Measurements from ENCODE around the gene TCEA2. TPM values are rescaled to one million over a fixed set of nuclear protein-coding genes. Genes with fewer than 3 reads are reported as not detected.

TCEA2 gene
- polyA plus RNA-seq, 3 donors, result 15.7 to 24.3 (median 16.0) TPM

DNA sequence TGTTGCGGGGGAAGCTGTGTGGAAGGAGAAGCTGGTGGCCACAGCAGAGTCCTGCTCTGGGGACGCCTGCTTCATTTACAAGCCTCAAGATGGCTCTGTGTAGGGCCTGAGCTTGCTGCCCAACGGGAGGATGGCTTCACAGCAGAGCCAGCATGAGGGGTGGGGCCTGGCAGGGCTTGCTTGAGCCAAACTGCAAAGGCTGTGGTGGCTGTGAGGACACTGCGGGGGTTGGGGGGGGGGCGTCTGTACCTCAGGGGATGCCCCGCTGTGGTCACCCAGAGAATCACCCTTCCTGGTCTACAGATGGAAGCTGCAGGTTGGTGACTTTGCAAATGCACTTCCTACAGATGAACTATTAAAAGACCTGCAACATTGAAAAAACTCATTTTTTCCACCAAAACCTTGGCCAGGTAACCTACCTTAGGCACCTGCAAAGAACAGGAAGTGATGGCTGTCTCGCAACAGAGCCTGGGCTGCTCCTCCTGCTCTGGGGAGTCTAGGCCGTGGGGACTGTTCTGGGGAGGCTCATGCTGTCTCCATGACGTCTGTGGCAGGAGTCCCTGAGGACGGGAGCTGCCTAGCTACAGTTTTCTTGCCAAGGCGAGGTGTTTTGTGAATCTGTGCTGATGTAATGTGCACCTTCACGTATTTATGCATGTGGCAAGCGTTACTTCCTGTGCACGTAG lies 37.0 kb downstream of the TCEA2 start:
- H3K4me3 Mint-ChIP-seq, result no peak overlapping the region
- WGBS (ENCODE audit: insufficient coverage), result 78% methylated on average over 7 of the region's 14 CpGs
- no peak for DNase-seq
- H3K4me1 Mint-ChIP-seq, result peaks cover 6% of the 10 kb centered on the region
- TF ChIP-seq CTCF (IDR thresholded peaks at IDR 0.05), result no peak
- H2AFZ ChIP-seq (ENCODE audit: insufficient read depth, low read depth, low read length, poor library complexity, severe bottlenecking), result no peak overlapping the region
- H3K4me1 ChIP-seq (ENCODE audit: control insufficient read depth in 1 of 2, insufficient read depth in 2 of 2, low read length in 2 of 2), result peaks cover 4 to 7% of the 10 kb centered on the region in 2 donors
- peaks cover 45 to 53% of the 10 kb centered on the region in 2 donors for H3K36me3 Mint-ChIP-seq
- H3K27me3 Mint-ChIP-seq (ENCODE audit: low read depth in 3 of 3), result peaks cover 30 to 37% (median 33%) of the 10 kb centered on the region in 3 donors
- no peak overlapping the region for H3K4me3 ChIP-seq (replicated peaks in 1 of 3; ENCODE audit: low read depth in 2 of 3, low read length in 3 of 3)
- no peak overlapping the region for H3K27ac Mint-ChIP-seq
- no peak overlapping the region for H3K9ac ChIP-seq (ENCODE audit: insufficient read depth, low read length, poor library complexity, severe bottlenecking)
- no peaks in the 10 kb centered on the region for H3K79me2 ChIP-seq (ENCODE audit: insufficient read depth, low read length)
- peaks cover 20% of the 10 kb centered on the region for H4K20me1 ChIP-seq (ENCODE audit: insufficient read depth, low read length)
- H3K36me3 ChIP-seq (replicated peaks in 1 of 2; ENCODE audit: control insufficient read depth in 1 of 2, insufficient read depth in 2 of 2, low read length in 2 of 2), result peaks cover 41 to 51% of the 10 kb centered on the region in 2 donors
- no peak overlapping the region for H3K4me2 ChIP-seq (replicated peaks; ENCODE audit: extremely low read depth, low read length, poor library complexity, severe bottlenecking)
- H3K27me3 ChIP-seq (ENCODE audit: control insufficient read depth in 2 of 2, insufficient read depth in 2 of 2, low read length in 2 of 2), result peaks cover 6 to 33% of the 10 kb centered on the region in 2 donors
- peaks cover 2 to 12% (median 5%) of the 10 kb centered on the region in 7 donors for H3K9me3 Mint-ChIP-seq
- H3K27ac ChIP-seq (ENCODE audit: low read depth in 1 of 2, low read length in 2 of 2), result no peak overlapping the region
- intact Hi-C loops (cut with micrococcal nuclease), result no loop called here
- no peaks in the 10 kb centered on the region for H3K9me3 ChIP-seq (replicated peaks in 1 of 2; ENCODE audit: control insufficient read depth in 1 of 2, insufficient read depth in 1 of 2, low read length in 2 of 2)

DNA sequence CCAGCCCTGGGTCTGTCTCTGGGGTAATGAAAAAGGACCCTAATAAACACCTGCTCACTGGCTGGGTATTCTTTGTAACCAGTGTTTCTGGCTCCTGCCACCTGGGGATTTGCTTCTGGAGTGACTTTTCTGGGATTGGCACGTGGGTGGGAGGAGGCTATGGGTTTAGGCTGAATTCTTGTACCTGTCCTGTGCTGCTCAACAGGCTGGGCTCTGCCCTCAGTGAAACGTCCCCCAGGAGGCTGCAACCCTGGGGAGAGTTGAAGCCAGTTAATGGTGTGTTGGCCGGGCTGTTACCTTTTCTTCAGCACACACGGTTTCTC lies 37.5 kb downstream of the TCEA2 start:
- Mint-ChIP-seq H3K27ac (no peak overlapping the region), H3K36me3 (peaks cover 41 to 51% of the 10 kb centered on the region in 2 donors), H3K4me3 (no peak overlapping the region), H3K9me3 (peaks cover 2 to 10% (median 5%) of the 10 kb centered on the region in 7 donors), H3K27me3 (ENCODE audit: low read depth in 3 of 3) (peaks cover 30 to 37% (median 33%) of the 10 kb centered on the region in 3 donors), H3K4me1 (peaks cover 6% of the 10 kb centered on the region)
- no peak for TF ChIP-seq CTCF (IDR thresholded peaks at IDR 0.05)
- H3K79me2 ChIP-seq (ENCODE audit: insufficient read depth, low read length), result no peaks in the 10 kb centered on the region
- no peak overlapping the region for H3K27ac ChIP-seq (ENCODE audit: low read depth in 1 of 2, low read length in 2 of 2)
- peaks cover 4 to 7% of the 10 kb centered on the region in 2 donors for H3K4me1 ChIP-seq (ENCODE audit: control insufficient read depth in 1 of 2, insufficient read depth in 2 of 2, low read length in 2 of 2)
- H3K4me2 ChIP-seq (replicated peaks; ENCODE audit: extremely low read depth, low read length, poor library complexity, severe bottlenecking), result no peak overlapping the region
- no peak overlapping the region for H3K4me3 ChIP-seq (replicated peaks in 1 of 3; ENCODE audit: low read depth in 2 of 3, low read length in 3 of 3)
- H2AFZ ChIP-seq (ENCODE audit: insufficient read depth, low read depth, low read length, poor library complexity, severe bottlenecking), result no peak overlapping the region
- peaks cover 6 to 33% of the 10 kb centered on the region in 2 donors for H3K27me3 ChIP-seq (ENCODE audit: control insufficient read depth in 2 of 2, insufficient read depth in 2 of 2, low read length in 2 of 2)
- no peak for DNase-seq
- intact Hi-C loops (cut with micrococcal nuclease), result no loop called here
- H4K20me1 ChIP-seq (ENCODE audit: insufficient read depth, low read length), result peaks cover 20% of the 10 kb centered on the region
- H3K9ac ChIP-seq (ENCODE audit: insufficient read depth, low read length, poor library complexity, severe bottlenecking), result no peak overlapping the region
- WGBS (ENCODE audit: insufficient coverage), result no CpG with 5 or more reads among the region's 4 CpGs
- H3K9me3 ChIP-seq (replicated peaks in 1 of 2; ENCODE audit: control insufficient read depth in 1 of 2, insufficient read depth in 1 of 2, low read length in 2 of 2), result no peaks in the 10 kb centered on the region
- peaks cover 41 to 50% of the 10 kb centered on the region in 2 donors for H3K36me3 ChIP-seq (replicated peaks in 1 of 2; ENCODE audit: control insufficient read depth in 1 of 2, insufficient read depth in 2 of 2, low read length in 2 of 2)

Measured in CD14-positive monocyte (primary cell).